ENCODE data around the gene FOXP4.

Gene FOXP4

GRCh38 chr6:41508479-41508878 lies 37.7 kb upstream of the FOXP4 start:
- FAIRE-seq = no peak
- DNase-seq (ENCODE audit: insufficient read length) = no peak
- no peak for TF ChIP-seq TAF1 (IDR thresholded peaks at IDR 0.05; ENCODE audit: borderline replicate concordance, low read depth, low read length)
- TF ChIP-seq POLR2A (IDR thresholded peaks at IDR 0.05; ENCODE audit: low read depth, low read length) = no peak
- TF ChIP-seq POLR2AphosphoS5 (IDR thresholded peaks at IDR 0.05; ENCODE audit: low read depth, low read length) = no peak

DNA sequence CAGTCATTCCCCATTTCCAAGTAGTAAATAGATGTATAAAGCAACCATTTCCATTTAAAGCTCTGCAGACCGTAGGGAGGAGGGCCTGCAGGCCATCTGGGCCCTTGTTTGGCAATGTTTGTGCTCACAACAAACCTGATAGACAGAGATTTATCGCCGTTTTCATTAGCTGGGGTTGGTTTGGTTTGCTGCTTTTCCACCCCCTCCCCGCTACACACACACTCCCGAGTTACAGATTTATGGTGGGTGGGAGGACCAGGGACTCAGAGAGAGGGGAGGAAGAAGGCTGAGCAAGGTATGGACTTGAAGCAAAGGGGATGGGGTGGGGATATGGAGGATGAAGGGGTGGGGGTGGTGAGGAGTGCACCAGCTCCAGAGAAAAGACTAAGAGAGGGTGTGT lies 36.6 kb upstream of the FOXP4 start:
- FAIRE-seq (no peak), DNase-seq (ENCODE audit: insufficient read length) (no peak)
- TF ChIP-seq POLR2A (IDR thresholded peaks at IDR 0.05; ENCODE audit: low read depth, low read length) (no peak), POLR2AphosphoS5 (IDR thresholded peaks at IDR 0.05; ENCODE audit: low read depth, low read length) (no peak), TAF1 (IDR thresholded peaks at IDR 0.05; ENCODE audit: borderline replicate concordance, low read depth, low read length) (no peak)

DNA sequence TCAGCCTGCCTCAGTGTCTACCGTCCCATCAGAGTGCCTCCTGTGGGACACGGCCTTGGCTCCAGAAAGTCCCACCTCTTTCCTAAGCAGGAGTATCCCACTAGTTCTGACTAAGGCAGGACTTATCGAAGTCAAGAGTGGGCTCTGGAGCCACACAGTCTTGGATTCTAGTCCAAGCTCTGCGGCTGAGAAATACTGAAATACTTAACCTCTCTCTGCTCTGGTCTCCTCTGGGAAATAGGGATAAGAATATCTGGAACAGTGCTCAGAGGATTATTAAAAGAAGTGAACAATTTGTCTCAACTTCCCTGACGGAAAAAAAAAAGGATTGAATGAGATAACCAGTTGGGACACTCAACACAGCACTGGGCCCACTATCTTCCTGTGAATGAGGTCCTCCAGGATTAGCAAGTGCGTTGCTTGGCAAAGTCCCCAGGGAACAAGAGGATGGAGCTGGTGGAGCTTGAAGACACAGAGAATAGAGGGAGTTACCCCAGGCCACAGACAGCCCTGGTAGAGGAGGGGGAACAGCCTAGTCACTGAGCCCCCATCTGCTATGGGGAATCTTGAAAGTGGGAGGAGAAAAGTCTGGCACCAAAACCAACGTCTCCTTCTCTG lies 34.6 kb upstream of the FOXP4 start:
- no peak for FAIRE-seq
- no peak for DNase-seq (ENCODE audit: insufficient read length)
- TF ChIP-seq POLR2AphosphoS5 (IDR thresholded peaks at IDR 0.05; ENCODE audit: low read depth, low read length) (no peak), POLR2A (IDR thresholded peaks at IDR 0.05; ENCODE audit: low read depth, low read length) (no peak), TAF1 (IDR thresholded peaks at IDR 0.05; ENCODE audit: borderline replicate concordance, low read depth, low read length) (no peak)

DNA sequence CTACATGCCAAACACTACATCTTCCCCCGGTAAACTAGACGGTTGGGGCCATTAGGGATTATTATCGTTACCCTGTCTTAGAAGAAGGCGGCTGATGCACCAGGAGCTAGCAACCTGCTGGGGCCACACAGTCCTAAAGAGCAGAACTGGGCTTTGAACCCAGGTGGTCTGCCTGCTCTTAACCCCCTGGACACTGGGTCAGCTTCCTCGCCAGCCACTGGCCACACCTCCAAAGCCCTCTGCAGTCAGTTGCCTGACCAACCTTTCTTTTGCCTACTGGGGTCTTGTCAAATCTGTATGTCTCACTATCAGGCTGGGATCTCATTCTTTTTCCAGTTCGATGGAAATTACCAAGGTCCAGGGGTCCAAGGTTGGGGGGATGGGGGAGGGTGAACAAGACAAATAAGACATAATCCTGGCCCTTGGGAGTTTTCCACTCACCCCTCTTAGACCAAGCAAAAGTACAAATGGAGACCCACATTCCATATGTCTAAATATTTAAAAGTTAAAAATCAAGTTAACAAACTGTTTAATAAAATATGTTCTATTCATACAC lies 34.0 kb upstream of the FOXP4 start:
- no peak for DNase-seq (ENCODE audit: insufficient read length)
- no peak for FAIRE-seq
- TF ChIP-seq TAF1 (IDR thresholded peaks at IDR 0.05; ENCODE audit: borderline replicate concordance, low read depth, low read length) = no peak
- TF ChIP-seq POLR2AphosphoS5 (IDR thresholded peaks at IDR 0.05; ENCODE audit: low read depth, low read length) = no peak
- no peak for TF ChIP-seq POLR2A (IDR thresholded peaks at IDR 0.05; ENCODE audit: low read depth, low read length)

DNA sequence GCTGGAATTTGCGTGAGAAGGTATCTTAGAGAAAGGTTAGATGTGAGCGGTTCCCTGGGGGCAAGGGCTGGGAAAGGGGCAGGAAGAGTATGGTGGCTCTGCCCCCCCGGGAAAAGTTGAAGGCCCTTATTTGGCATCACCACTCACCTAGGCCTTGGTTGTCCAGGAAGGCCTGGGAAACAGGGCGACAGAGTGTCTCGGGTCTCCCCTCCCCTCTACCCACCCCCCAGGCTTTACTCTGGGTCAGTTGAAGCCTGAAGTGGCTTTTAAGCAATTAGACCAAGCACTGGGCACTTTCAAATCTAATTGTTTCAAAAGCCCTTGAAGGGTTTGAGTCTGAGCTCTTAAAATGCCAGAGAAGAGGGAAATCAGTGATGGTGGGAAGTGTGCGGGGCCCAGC lies 30.2 kb upstream of the FOXP4 start:
- FAIRE-seq = no peak
- DNase-seq (ENCODE audit: insufficient read length) = no peak
- no peak for TF ChIP-seq TAF1 (IDR thresholded peaks at IDR 0.05; ENCODE audit: borderline replicate concordance, low read depth, low read length)
- TF ChIP-seq POLR2AphosphoS5 (IDR thresholded peaks at IDR 0.05; ENCODE audit: low read depth, low read length) = no peak
- TF ChIP-seq POLR2A (IDR thresholded peaks at IDR 0.05; ENCODE audit: low read depth, low read length) = no peak

GRCh38 chr6:41518118-41518517 lies 28.1 kb upstream of the FOXP4 start:
- DNase-seq (ENCODE audit: insufficient read length) = no peak
- no peak for TF ChIP-seq POLR2AphosphoS5 (IDR thresholded peaks at IDR 0.05; ENCODE audit: low read depth, low read length)
- no peak for TF ChIP-seq TAF1 (IDR thresholded peaks at IDR 0.05; ENCODE audit: borderline replicate concordance, low read depth, low read length)
- TF ChIP-seq POLR2A (IDR thresholded peaks at IDR 0.05; ENCODE audit: low read depth, low read length) = no peak
- no peak for FAIRE-seq

GRCh38 chr6:41519305-41519744 lies 26.9 kb upstream of the FOXP4 start:
- no peak for TF ChIP-seq POLR2A (IDR thresholded peaks at IDR 0.05; ENCODE audit: low read depth, low read length)
- TF ChIP-seq TAF1 (IDR thresholded peaks at IDR 0.05; ENCODE audit: borderline replicate concordance, low read depth, low read length) = no peak
- TF ChIP-seq POLR2AphosphoS5 (IDR thresholded peaks at IDR 0.05; ENCODE audit: low read depth, low read length) = no peak
- FAIRE-seq = no peak
- no peak for DNase-seq (ENCODE audit: insufficient read length)

DNA sequence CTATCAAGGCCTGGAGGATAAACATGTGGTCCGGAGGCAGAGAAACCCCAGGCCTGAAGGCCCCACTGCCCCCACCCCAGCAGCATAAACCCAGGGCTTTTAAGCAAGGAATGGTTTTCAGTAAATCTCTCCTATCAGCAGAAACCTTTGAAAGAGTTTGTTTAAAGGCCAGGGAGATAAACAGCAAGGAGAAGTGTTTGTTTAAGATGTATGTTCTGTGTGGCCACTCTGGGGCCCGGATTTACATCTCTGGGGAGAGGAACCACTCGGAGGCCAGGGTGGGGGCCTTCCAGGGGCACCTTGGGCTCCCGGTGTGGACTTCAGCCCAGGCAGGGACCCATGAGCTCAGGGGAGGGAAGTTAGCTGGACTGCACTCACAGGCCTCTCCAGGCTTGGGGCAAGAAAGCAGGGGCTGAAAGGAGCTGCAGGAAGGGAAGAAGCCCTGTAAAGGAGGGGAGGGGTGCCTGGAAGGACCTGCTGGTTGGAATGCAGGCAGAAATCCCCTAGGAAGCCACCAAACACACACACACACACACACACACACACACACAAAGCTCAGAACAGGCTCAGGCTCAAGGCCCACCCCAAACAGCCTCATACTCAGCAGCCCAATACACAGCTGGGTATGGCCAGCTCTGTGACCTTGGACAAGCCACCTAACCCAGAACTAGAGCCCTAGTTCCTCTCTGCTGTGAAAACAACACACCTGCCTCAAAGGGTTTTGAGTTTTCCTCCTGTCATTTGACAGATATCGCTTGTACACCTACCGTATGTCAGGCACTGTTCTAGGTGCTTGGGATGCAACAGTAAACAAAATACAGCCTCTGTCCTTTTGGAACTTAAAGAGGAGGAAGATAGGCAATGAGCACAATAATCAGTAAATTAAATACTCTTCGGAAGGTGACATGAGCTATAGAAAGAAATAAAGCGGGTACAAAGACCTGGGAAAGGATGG lies 26.2 kb upstream of the FOXP4 start:
- FAIRE-seq (no peak), DNase-seq (ENCODE audit: insufficient read length) (no peak)
- TF ChIP-seq TAF1 (IDR thresholded peaks at IDR 0.05; ENCODE audit: borderline replicate concordance, low read depth, low read length) = no peak
- TF ChIP-seq POLR2A (IDR thresholded peaks at IDR 0.05; ENCODE audit: low read depth, low read length) = no peak
- TF ChIP-seq POLR2AphosphoS5 (IDR thresholded peaks at IDR 0.05; ENCODE audit: low read depth, low read length) = no peak

GRCh38 chr6:41522780-41523548 lies 23.2 kb upstream of the FOXP4 start:
- DNase-seq (ENCODE audit: insufficient read length) (no peak), FAIRE-seq (no peak)
- TF ChIP-seq POLR2AphosphoS5 (IDR thresholded peaks at IDR 0.05; ENCODE audit: low read depth, low read length) (no peak), TAF1 (IDR thresholded peaks at IDR 0.05; ENCODE audit: borderline replicate concordance, low read depth, low read length) (no peak), POLR2A (IDR thresholded peaks at IDR 0.05; ENCODE audit: low read depth, low read length) (no peak)

GRCh38 chr6:41523915-41524633 lies 22.1 kb upstream of the FOXP4 start:
- DNase-seq (ENCODE audit: insufficient read length) = no peak

More at GRCh38 chr6:41523915-41524633, 22.1 kb upstream of the FOXP4 start:
- FAIRE-seq = no peak
- TF ChIP-seq POLR2AphosphoS5 (IDR thresholded peaks at IDR 0.05; ENCODE audit: low read depth, low read length) (no peak), POLR2A (IDR thresholded peaks at IDR 0.05; ENCODE audit: low read depth, low read length) (no peak), TAF1 (IDR thresholded peaks at IDR 0.05; ENCODE audit: borderline replicate concordance, low read depth, low read length) (no peak)
